ENCODE results near the gene GASK1A.

The GASK1A gene

DNA sequence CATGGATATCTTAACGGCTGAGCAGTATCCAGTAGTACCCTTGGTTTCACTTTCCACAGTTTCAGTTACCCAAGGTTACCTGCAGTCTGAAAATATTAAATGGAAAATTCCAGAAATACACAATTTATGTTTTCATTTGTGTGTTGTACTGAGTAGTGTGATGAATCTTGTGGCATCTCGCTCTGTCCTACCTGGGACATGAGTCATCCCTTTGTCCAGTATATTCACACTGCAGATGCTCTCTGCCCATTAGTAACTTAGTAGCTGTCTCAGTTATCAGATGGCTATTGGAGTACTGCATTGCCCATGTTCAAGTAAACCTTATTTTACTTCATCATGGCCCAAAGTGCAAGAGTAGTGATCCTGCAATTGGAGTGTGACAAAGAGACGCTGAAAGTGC is 26.1 kb downstream of the GASK1A start:
- TF ChIP-seq ZFX (IDR thresholded peaks at IDR 0.05) (no peak), CTCF (conservative IDR thresholded peaks at IDR 0.05) (no peak)
- no peak overlapping the region for H3K27ac ChIP-seq

GRCh38 chr3:43005981-43006380 is 26.9 kb downstream of the GASK1A start:
- H3K27ac ChIP-seq: no peak overlapping the region
- TF ChIP-seq CTCF (conservative IDR thresholded peaks at IDR 0.05) (no peak), ZFX (IDR thresholded peaks at IDR 0.05) (no peak)

GRCh38 chr3:43006825-43007224 is 27.7 kb downstream of the GASK1A start:
- H3K27ac ChIP-seq: no peak overlapping the region
- TF ChIP-seq CTCF (conservative IDR thresholded peaks at IDR 0.05) (no peak), ZFX (IDR thresholded peaks at IDR 0.05) (no peak)

DNA sequence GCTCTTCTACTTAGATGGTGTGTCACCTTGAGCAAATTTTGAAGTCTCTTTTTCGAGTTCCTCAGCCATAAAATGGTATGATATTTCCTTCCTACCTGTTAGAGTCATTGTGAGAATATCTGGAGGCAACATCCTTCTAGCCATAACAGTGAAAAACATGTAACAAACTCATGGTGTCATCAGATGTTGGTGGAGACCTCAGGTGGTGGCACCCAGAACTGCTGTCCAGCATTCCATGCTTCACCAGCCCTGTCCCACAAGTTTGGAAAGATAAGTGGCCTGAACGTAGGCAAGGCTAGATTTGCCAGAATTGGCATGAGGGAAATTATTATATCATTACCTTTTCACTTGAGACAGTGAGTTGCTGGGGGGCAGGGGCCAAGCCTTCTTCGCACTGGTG is 30.4 kb downstream of the GASK1A start:
- no peak overlapping the region for H3K27ac ChIP-seq

GRCh38 chr3:43010638-43011037 is 31.5 kb downstream of the GASK1A start:
- no peak overlapping the region for H3K27ac ChIP-seq
- TF ChIP-seq ZFX (IDR thresholded peaks at IDR 0.05): no peak
- TF ChIP-seq CTCF (conservative IDR thresholded peaks at IDR 0.05): no peak

More for the DNA sequence above, 30.4 kb downstream of the GASK1A start:
- no peak for TF ChIP-seq ZFX (IDR thresholded peaks at IDR 0.05)
- no peak; the same call in 1 of the 2 replicates for TF ChIP-seq CTCF (conservative IDR thresholded peaks at IDR 0.05)

- no peak for TF ChIP-seq ZFX (IDR thresholded peaks at IDR 0.05)
- TF ChIP-seq CTCF (conservative IDR thresholded peaks at IDR 0.05): no peak
- H3K27ac ChIP-seq: no peak overlapping the region
These were observed 32.5 kb downstream of the GASK1A start for GRCh38 chr3:43011638-43012037.

DNA sequence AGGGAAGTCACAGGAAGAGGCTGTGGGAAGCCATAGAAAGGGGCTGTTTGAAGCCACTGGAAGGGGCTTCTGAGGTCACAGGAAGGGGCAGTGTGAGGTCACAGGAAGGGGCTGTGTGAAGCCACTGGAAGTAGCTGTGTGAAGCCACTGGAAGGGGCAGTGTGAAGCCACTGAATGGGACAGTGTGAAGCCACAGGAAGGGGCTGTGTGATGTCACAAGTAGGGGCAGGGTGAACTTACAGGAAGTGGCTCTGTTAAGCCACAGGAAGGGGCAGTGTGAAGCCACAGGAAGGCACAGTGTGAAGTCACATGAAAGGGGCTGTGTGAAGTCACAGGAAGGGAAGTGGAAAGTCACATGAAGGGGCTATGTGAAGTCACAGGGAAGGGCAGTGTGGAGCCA is 33.1 kb downstream of the GASK1A start:
- no peak for TF ChIP-seq ZFX (IDR thresholded peaks at IDR 0.05)
- no peak for TF ChIP-seq CTCF (conservative IDR thresholded peaks at IDR 0.05)
- H3K27ac ChIP-seq: no peak overlapping the region
